Brain microvascular endothelial cell (primary cell): ENCODE measurements around the gene POLR1E.

Experiments used
- DNase-seq: peaks from one replicate; pipeline ENCODE4 v3.0.0-alpha.2; 2020
- H3K27ac ChIP-seq: fragments of 250-450 bp; sonication (Bioruptor Pico); 2 replicates; pipeline ENCODE4 v1.5.1; 2020; ENCODE audit warnings: mild to moderate bottlenecking, moderate library complexity
- H3K27me3 ChIP-seq: fragments of 250-450 bp; sonication (Bioruptor Pico); replicated peaks from 2 replicates; pipeline ENCODE4 v1.5.1; 2020; ENCODE audit warnings: mild to moderate bottlenecking
- H3K36me3 ChIP-seq: fragments of 250-450 bp; sonication (Bioruptor Pico); replicated peaks from 2 replicates; pipeline ENCODE4 v1.5.1; 2020; ENCODE audit warnings: mild to moderate bottlenecking
- H3K4me3 ChIP-seq: 2 replicates; pipeline ENCODE4 v1.5.1; 2011; ENCODE audit warnings: low read depth, mild to moderate bottlenecking, control low read depth, low read length, moderate library complexity
- CTCF ChIP-seq: IDR thresholded peaks from 2 replicates; pipeline ENCODE4 v1.5.1; 2011; ENCODE audit warnings: low read depth, mild to moderate bottlenecking, moderate library complexity, low read length, control low read depth, inconsistent platforms; ENCODE audit errors: missing control alignments
- in situ Hi-C: cut with HindIII; loops from 2 replicates; pipeline ENCODE4 v1.10.0; 2017; ENCODE audit warnings: low sequenced_read_pairs, low pct_ligation_motif_present

Gene POLR1E

GRCh38 chr9:37528652-37529471 is 43.1 kb downstream of the POLR1E start:
- in situ Hi-C loops = no loop called here
- DNase-seq = peak; percentile 69
- H3K4me3 ChIP-seq = peak overlapping the region; percentile 3
- TF ChIP-seq CTCF = no peak
- H3K27me3 ChIP-seq = no peaks in the 10 kb centered on the region
- H3K27ac ChIP-seq = peak overlapping the region; percentile 39
- H3K36me3 ChIP-seq = peaks cover 15% of the 10 kb centered on the region

GRCh38 chr9:37531699-37532098 is 46.0 kb downstream of the POLR1E start:
- in situ Hi-C loops = no loop called here
- no peak overlapping the region for H3K27ac ChIP-seq
- no peak for TF ChIP-seq CTCF
- DNase-seq = no peak
- H3K36me3 ChIP-seq = peaks cover 12% of the 10 kb centered on the region
- H3K4me3 ChIP-seq = no peak overlapping the region
- no peaks in the 10 kb centered on the region for H3K27me3 ChIP-seq

GRCh38 chr9:37534412-37534811 is 48.7 kb downstream of the POLR1E start:
- no peak for DNase-seq
- in situ Hi-C loops = no loop called here
- Histone ChIP-seq H3K27me3 (no peaks in the 10 kb centered on the region), H3K36me3 (peaks cover 15% of the 10 kb centered on the region), H3K27ac (no peak overlapping the region), H3K4me3 (no peak overlapping the region)
- no peak for TF ChIP-seq CTCF

- no peaks in the 10 kb centered on the region for H3K27me3 ChIP-seq
- no peak overlapping the region for H3K4me3 ChIP-seq
- H3K27ac ChIP-seq = no peak overlapping the region
- in situ Hi-C loops = no loop called here
- no peak for TF ChIP-seq CTCF
- H3K36me3 ChIP-seq = peaks cover 15% of the 10 kb centered on the region
- no peak for DNase-seq
Measured at GRCh38 chr9:37534901-37535300, 49.2 kb downstream of the POLR1E start.

GRCh38 chr9:37538099-37538498 is 52.4 kb downstream of the POLR1E start:
- in situ Hi-C loops = no loop called here
- TF ChIP-seq CTCF = no peak
- peaks cover 25% of the 10 kb centered on the region for H3K36me3 ChIP-seq
- H3K27me3 ChIP-seq = no peaks in the 10 kb centered on the region
- H3K4me3 ChIP-seq = no peak overlapping the region
- DNase-seq = no peak
- H3K27ac ChIP-seq = no peak overlapping the region

GRCh38 chr9:37539634-37540033 is 53.9 kb downstream of the POLR1E start:
- in situ Hi-C loops = no loop called here
- no peak for TF ChIP-seq CTCF
- no peak overlapping the region for H3K27ac ChIP-seq
- no peak for DNase-seq
- peaks cover 25% of the 10 kb centered on the region for H3K36me3 ChIP-seq
- H3K27me3 ChIP-seq = no peaks in the 10 kb centered on the region
- no peak overlapping the region for H3K4me3 ChIP-seq
